Neural progenitor cell (in vitro differentiated cells): ENCODE results near the gene ALK.

ENCODE experiments used
- CTCF ChIP-seq: fragments of 200-600 bp; sonication (generic); IDR thresholded peaks from 2 replicates; pipeline ENCODE4 v1.5.1; 2017; ENCODE audit warnings: antibody characterized with exemption, mild to moderate bottlenecking
- EZH2phosphoT487 ChIP-seq: fragments of 200-600 bp; sonication (generic); IDR thresholded peaks from 2 replicates; pipeline ENCODE4 v1.6.1; 2017; ENCODE audit warnings: antibody characterized with exemption

- no peak for TF ChIP-seq EZH2phosphoT487
- no peak for TF ChIP-seq CTCF
Measured at GRCh38 chr2:29558097-29558496, 363.3 kb downstream of the ALK start.
